HepG2 (cell line): ENCODE data around the gene DYSF. TPM values are rescaled to one million over a fixed set of nuclear protein-coding genes. Genes with fewer than 3 reads are reported as not detected.

Source experiments
- ATAC-seq: fragments of 200-7000 bp; cut with Tn5 transposase; 3 replicates; pipeline ENCODE4 v1.9.1; 2020; ENCODE audit warnings: mild to moderate bottlenecking, moderate library complexity
- BruUV-seq: library from RNA; stranded (reverse); fragments of 400-500 nt; replicated peaks from 2 replicates; lab custom pipeline; 2021; lab: Mats Ljungman, UMichigan
- CTCF ChIA-PET: fragments of 300-600 bp; formaldehyde crosslinking; extraction: SDS; loops from one replicate; lab custom pipeline; 2021; ENCODE audit warnings: low total read pairs, inconsistent platforms, low intra/inter-chr PET ratio; lab: Yijun Ruan, JAX
- POLR2A ChIA-PET: fragments of 350-600 bp; sonication (Branson Sonifier 250); formaldehyde crosslinking; loops from one replicate; lab custom pipeline; 2020; ENCODE audit warnings: antibody characterized with exemption, inconsistent platforms; lab: Yijun Ruan, JAX
- DNase-seq: peaks from one replicate; pipeline ENCODE4 v3.0.0-alpha.2; 2015; ENCODE audit warnings: low spot score
- FAIRE-seq: peaks from 3 replicates; lab custom pipeline; 2011; peaks lifted over from hg19 to GRCh38; lab: Jason Lieb, UNC
- H2AFZ ChIP-seq: one replicate; pipeline ENCODE4 v1.6.1; 2011; ENCODE audit warnings: low read length, inconsistent platforms
- H3K27ac ChIP-seq: fragments of 300-600 bp; 3 replicates; pipeline ENCODE4 v1.8.0; 2011; ENCODE audit warnings: mixed run types, mild to moderate bottlenecking, mixed read lengths, low read length, inconsistent platforms; ENCODE audit not compliant: insufficient read depth; ENCODE audit errors: extremely low read length
- H3K27me3 ChIP-seq, 2 experiments: fragments of 200-600 bp in 1 of 2; 2 replicates in 1 of 2; 3 replicates in 1 of 2; pipeline versions ENCODE4 v1.6.0 to v1.8.0; 2011; ENCODE audit warnings: low read length in 2 of 2, mild to moderate bottlenecking in 2 of 2, moderate library complexity in 2 of 2, inconsistent platforms in 1 of 2; ENCODE audit not compliant: insufficient read depth in 2 of 2, control insufficient read depth in 1 of 2
- H3K36me3 ChIP-seq, 2 experiments: fragments of 200-600 bp in 1 of 2; replicated peaks in 1 of 2; 2 replicates in 1 of 2; 3 replicates in 1 of 2; pipeline versions ENCODE4 v1.5.1 to v1.8.0; 2011; ENCODE audit warnings: low read length in 2 of 2, inconsistent platforms in 1 of 2; ENCODE audit not compliant: insufficient read depth in 2 of 2, control insufficient read depth in 1 of 2
- H3K4me1 ChIP-seq: 2 replicates; pipeline ENCODE4 v1.5.1; 2012; ENCODE audit warnings: low read length, inconsistent platforms; ENCODE audit not compliant: insufficient read depth
- H3K4me2 ChIP-seq: 2 replicates; pipeline ENCODE4 v1.6.0; 2011; ENCODE audit warnings: low read depth, low read length, inconsistent platforms
- H3K4me3 ChIP-seq, 3 experiments: fragments of 200-600 bp in 1 of 3; sonication (generic), shearing (Covaris generic) in 1 of 3; replicated peaks in 1 of 3; 2 replicates each; pipeline ENCODE4 v1.5.1; 2011 to 2016; ENCODE audit warnings: low read length in 3 of 3, inconsistent platforms in 2 of 3, low read depth in 2 of 3, mild to moderate bottlenecking in 2 of 3, control low read depth in 1 of 3, mixed read lengths in 1 of 3; ENCODE audit not compliant: insufficient read depth in 1 of 3
- H3K79me2 ChIP-seq: one replicate; pipeline ENCODE4 v1.6.1; 2011; ENCODE audit warnings: low read length, inconsistent platforms; ENCODE audit not compliant: insufficient read depth
- H3K9ac ChIP-seq: 2 replicates; pipeline ENCODE4 v1.6.0; 2011; ENCODE audit warnings: mild to moderate bottlenecking, low read depth, low read length, inconsistent platforms; ENCODE audit not compliant: insufficient read depth
- H3K9me3 ChIP-seq: 2 replicates; pipeline ENCODE4 v1.5.1; 2012; ENCODE audit warnings: mild to moderate bottlenecking, low read length
- H4K20me1 ChIP-seq: 2 replicates; pipeline ENCODE4 v1.6.0; 2011; ENCODE audit warnings: inconsistent platforms, mild to moderate bottlenecking, low read length, moderate library complexity; ENCODE audit not compliant: insufficient read depth
- ARID4A ChIP-seq: sonication (generic); formaldehyde crosslinking; IDR thresholded peaks from 2 replicates; pipeline ENCODE4 v1.5.0; 2020; ENCODE audit warnings: mild to moderate bottlenecking, missing genetic modification reagents, borderline replicate concordance
- CEBPZ ChIP-seq: IDR thresholded peaks from 2 replicates; pipeline ENCODE4 v1.6.1; 2012; ENCODE audit warnings: low read length, improper control_type of control experiment
- DNMT3B ChIP-seq: conservative IDR thresholded peaks from 2 replicates; pipeline ENCODE4 v1.6.1; 2016; ENCODE audit warnings: missing biosample characterization, control low read depth
- FOSL2 ChIP-seq: sonication (generic); formaldehyde crosslinking; IDR thresholded peaks from 2 replicates; pipeline ENCODE4 v1.4.0; 2020; ENCODE audit warnings: missing genetic modification reagents
- GLMP ChIP-seq: sonication (generic); formaldehyde crosslinking; IDR thresholded peaks from 2 replicates; pipeline ENCODE4 v1.9.0; 2021; ENCODE audit warnings: missing genetic modification reagents, mild to moderate bottlenecking, borderline replicate concordance
- MEF2D ChIP-seq: sonication (generic); formaldehyde crosslinking; IDR thresholded peaks from 2 replicates; pipeline ENCODE4 v1.5.1; 2020; ENCODE audit warnings: mild to moderate bottlenecking, missing genetic modification reagents
- MTA3 ChIP-seq: sonication (generic); formaldehyde crosslinking; IDR thresholded peaks from 2 replicates; pipeline ENCODE4 v1.4.0; 2020; ENCODE audit warnings: missing genetic modification reagents
- PTBP1 ChIP-seq: fragments of 200-400 bp; formaldehyde crosslinking; IDR thresholded peaks from 2 replicates; pipeline ENCODE4 v1.6.1; 2018; ENCODE audit warnings: low read length, low read depth; ENCODE audit not compliant: poor library complexity, severe bottlenecking
- SETDB1 ChIP-seq: sonication (generic); formaldehyde crosslinking; IDR thresholded peaks from 2 replicates; pipeline ENCODE4 v1.5.1; 2020; ENCODE audit warnings: missing genetic modification reagents, mild to moderate bottlenecking, borderline replicate concordance
- SP5 ChIP-seq: IDR thresholded peaks from 2 replicates; pipeline ENCODE4 v1.6.1; 2016; ENCODE audit warnings: low read depth, borderline replicate concordance
- TAF1 ChIP-seq: sonication (generic); formaldehyde crosslinking; IDR thresholded peaks from 2 replicates; pipeline ENCODE4 v1.4.0; 2020; ENCODE audit warnings: missing genetic modification reagents
- THRA ChIP-seq: sonication (generic); formaldehyde crosslinking; IDR thresholded peaks from 2 replicates; pipeline ENCODE4 v1.4.0; 2020; ENCODE audit warnings: missing genetic modification reagents, borderline replicate concordance
- ZFP36L2 ChIP-seq: sonication (generic); formaldehyde crosslinking; IDR thresholded peaks from 2 replicates; pipeline ENCODE4 v1.4.0; 2020; ENCODE audit warnings: missing genetic modification reagents
- ZSCAN21 ChIP-seq: sonication (generic); formaldehyde crosslinking; IDR thresholded peaks from 2 replicates; pipeline ENCODE4 v1.8.0; 2022; ENCODE audit warnings: mild to moderate bottlenecking, missing genetic modification reagents, moderate library complexity, borderline replicate concordance
- WGBS: methylation state at CpG from one replicate; pipeline ENCODE4 v1.1.6; 2017; ENCODE audit warnings: low lambda C conversion rate; 5-methylcytosine and 5-hydroxymethylcytosine counted together
- in situ Hi-C: cut with HindIII; loops from 2 replicates; pipeline ENCODE4 v1.10.0; 2017; ENCODE audit warnings: low pct_unique_long_range_greater_than_20kb; ENCODE audit not compliant: extremely low pct_ligation_motif_present
- intact Hi-C: fragments of 100-400 bp; cut with micrococcal nuclease; formaldehyde crosslinking; loops from one replicate; pipeline ENCODE4 v1.10.0; 2022; ENCODE audit not compliant: unreplicated experiment
- polyA plus RNA-seq, 8 experiments: library from polyadenylated mRNA; depleted of rRNA in 3 of 8; stranded (reverse) in 7 of 8; unstranded in 1 of 8; fragments of >200 nt; fragmentation: Illumina TruSeq in 4 of 8; extraction: Trizol in 4 of 8; gene quantifications; 2 replicates each; pipeline versions ENCODE4 v1.2.1 to v1.2.3, GENCODE V29; 2011 to 2016; ENCODE audit warnings: low read depth in 4 of 8, missing spikeins in 1 of 8, mixed read lengths in 1 of 8; ENCODE audit not compliant: insufficient read depth in 1 of 8
- total RNA-seq, 5 experiments: library from RNA; depleted of rRNA; stranded (reverse); fragments of >200 nt; fragmentation: Illumina TruSeq; extraction: Trizol; gene quantifications; 2 replicates each; pipeline ENCODE4 v1.2.3, GENCODE V29; 2016; ENCODE audit warnings: low read depth in 1 of 5

Gene DYSF
- total and polyA plus RNA-seq, 2 of the 13 experiments (the other 11 are each of a cell fraction or from before 2014, with no cell fraction given) = 0.15 to 2.4 TPM

GRCh38 chr2:71531522-71532047, 78.2 kb downstream of the DYSF start:
- peak; percentile 77 for ATAC-seq
- Histone ChIP-seq H3K4me2 (peak overlapping the region; percentile 10; the same call in 1 of the 2 replicates), H3K79me2 (no peaks in the 10 kb centered on the region), H3K4me1 (peaks cover 15% of the 10 kb centered on the region), H3K4me3 (no peak overlapping the region), H3K27ac (peak overlapping the region; percentile 1), H3K36me3 (no peaks in the 10 kb centered on the region), H3K27me3 (peaks cover 0 to 36% of the 10 kb centered on the region in 2 experiments; a peak in 4 of 5 replicates), H4K20me1 (no peaks in the 10 kb centered on the region), H3K9me3 (no peaks in the 10 kb centered on the region), H3K9ac (no peak overlapping the region), H2AFZ (no peak overlapping the region)
- POLR2A ChIA-PET = no interaction called here
- no TSS peak for BruUV-seq
- WGBS = 9% methylated on average over 9 of the region's 9 CpGs
- in situ Hi-C loops (loop anchor here (25.0 kb wide), 2 partner anchors 1206 to 1331 kb away; no protein-coding TSS in a partner anchor), intact Hi-C loops (no loop called here)
- peak; percentile 52 for FAIRE-seq
- CTCF ChIA-PET = interaction anchor here (1.0 to 1.4 kb wide), 2 partner anchors 14 to 617 kb away, joined by 3 read pairs; no protein-coding TSS in a partner anchor
- DNase-seq = peak; percentile 79
- TF ChIP-seq GLMP (CRISPR knock-in tag) (no peak), SP5 (CRISPR knock-in tag) (no peak), MEF2D (CRISPR knock-in tag) (peak; percentile 65; the same call in 1 of the 2 replicates), ZFP36L2 (no peak), THRA (CRISPR knock-in tag) (peak; percentile 42; the same call in 1 of the 2 replicates), PTBP1 (no peak), TAF1 (CRISPR knock-in tag) (no peak), DNMT3B (CRISPR knock-in tag) (no peak; the same call in 1 of the 2 replicates), CEBPZ (no peak), MTA3 (CRISPR knock-in tag) (no peak), ARID4A (CRISPR knock-in tag) (peak; percentile 37; the same call in 1 of the 2 replicates), SETDB1 (CRISPR knock-in tag) (peak; percentile 80; the same call in 1 of the 2 replicates), FOSL2 (CRISPR knock-in tag) (peak; percentile 98), ZSCAN21 (CRISPR knock-in tag) (no peak)
